Stimulated activated CD4-positive, alpha-beta T cell treated with anti-CD3 and anti-CD28 coated beads, Interleukin-15, amount 100 ng/mL, for 48 hours (primary cell): ENCODE measurements around the gene TUBA1C.
"Not testable (repeated sequence)": the region's sequence is repeated elsewhere in the genome, so short reads cannot be mapped to it uniquely, and the experiment has no call there.

Experiments used
- DNase-seq, 2 donors: peaks; one replicate each; pipeline ENCODE4 v3.0.0-alpha.2; 2020; ENCODE audit warnings: low read depth in 2 of 2

Gene TUBA1C

GRCh38 chr12:49264873-49265792 is at the start of gene TUBA1C:
Gene TUBA1C, plus strand, starts transcription at chr12:49265082. Its CDS starts 100 bp downstream, at chr12:49265182.
- peak; percentile 86 to 89 for DNase-seq

- no peak for DNase-seq
Observed at GRCh38 chr12:49219417-49220026, 45.4 kb upstream of the TUBA1C start.

- DNase-seq, result no peak
Observed at GRCh38 chr12:49220972-49221371, 43.9 kb upstream of the TUBA1C start.

GRCh38 chr12:49223122-49223521 is 41.8 kb upstream of the TUBA1C start:
- no peak for DNase-seq

- DNase-seq, result no peak
Observed at GRCh38 chr12:49223590-49224369, 41.1 kb upstream of the TUBA1C start.

GRCh38 chr12:49225576-49226166 is 39.2 kb upstream of the TUBA1C start:
- no peak for DNase-seq

GRCh38 chr12:49227713-49228112 is 37.2 kb upstream of the TUBA1C start:
- DNase-seq, result no peak

GRCh38 chr12:49228653-49229052 is 36.2 kb upstream of the TUBA1C start:
- no peak for DNase-seq

GRCh38 chr12:49230176-49230804 is 34.6 kb upstream of the TUBA1C start:
- DNase-seq, result no peak

- no peak for DNase-seq
Observed at GRCh38 chr12:49230805-49231194, 34.1 kb upstream of the TUBA1C start.

GRCh38 chr12:49231878-49232655 is 32.8 kb upstream of the TUBA1C start:
- DNase-seq, result no peak

- DNase-seq, result no peak
Observed at GRCh38 chr12:49232940-49233841, 31.7 kb upstream of the TUBA1C start.

GRCh38 chr12:49233842-49234526 is 30.9 kb upstream of the TUBA1C start:
- DNase-seq, result peak; percentile 19 to 26

GRCh38 chr12:49236423-49236822 is 28.5 kb upstream of the TUBA1C start:
- DNase-seq, result no peak

GRCh38 chr12:49243631-49244030 is 21.3 kb upstream of the TUBA1C start:
- DNase-seq, result no peak

- DNase-seq, result no peak
Observed at GRCh38 chr12:49244176-49244575, 20.7 kb upstream of the TUBA1C start.

- DNase-seq, result no peak
Observed at GRCh38 chr12:49251357-49251756, 13.5 kb upstream of the TUBA1C start.

- DNase-seq, result no peak
Observed at GRCh38 chr12:49253033-49253623, 11.8 kb upstream of the TUBA1C start.

GRCh38 chr12:49255456-49255855 is 9.4 kb upstream of the TUBA1C start:
- DNase-seq, result not testable (repeated sequence)
